Neural crest cell (in vitro differentiated cells): ENCODE measurements around the gene TMEM107. TPM values are rescaled to one million over a fixed set of nuclear protein-coding genes. Genes with fewer than 3 reads are reported as not detected.

Experiments used
- DNase-seq: peaks from one replicate; pipeline ENCODE4 v3.0.0; 2021; ENCODE audit warnings: low read depth, mixed read lengths, low spot score
- H3K27ac Mint-ChIP-seq: one replicate; pipeline ENCODE4 v1.8.0; 2021; ENCODE audit warnings: mild to moderate bottlenecking, mixed read lengths; ENCODE audit not compliant: unreplicated experiment
- H3K27me3 Mint-ChIP-seq: 2 replicates; pipeline ENCODE4 v1.8.0; 2021; ENCODE audit warnings: low read depth, mild to moderate bottlenecking, mixed read lengths
- H3K36me3 Mint-ChIP-seq: 2 replicates; pipeline ENCODE4 v1.8.0; 2021; ENCODE audit warnings: low read depth, mild to moderate bottlenecking, mixed read lengths
- H3K4me1 Mint-ChIP-seq: 2 replicates; pipeline ENCODE4 v1.8.0; 2021; ENCODE audit warnings: mixed read lengths
- H3K4me3 Mint-ChIP-seq: one replicate; pipeline ENCODE4 v1.8.0; 2021; ENCODE audit warnings: mild to moderate bottlenecking, mixed read lengths
- H3K9me3 Mint-ChIP-seq: 2 replicates; pipeline ENCODE4 v1.8.0; 2021; ENCODE audit warnings: mixed read lengths
- CTCF ChIP-seq: fragments of 200-600 bp; sonication (generic); conservative IDR thresholded peaks from 2 replicates; pipeline ENCODE4 v1.5.0; 2021; ENCODE audit warnings: antibody characterized with exemption, mild to moderate bottlenecking
- total RNA-seq: library from RNA; stranded (reverse); gene quantifications from 2 replicates; pipeline ENCODE4 v1.2.1, GENCODE V29; 2021

Gene TMEM107
- total RNA-seq, 1 donor from 2014 or later: 41.4 TPM

- DNase-seq: peak; percentile 94
- Mint-ChIP-seq H3K4me1 (peaks cover 13% of the 10 kb centered on the region), H3K4me3 (peak overlapping the region; percentile 96), H3K9me3 (no peaks in the 10 kb centered on the region), H3K36me3 (peaks cover 5% of the 10 kb centered on the region), H3K27me3 (peaks cover 2% of the 10 kb centered on the region), H3K27ac (peak overlapping the region; percentile 99)
- no peak for TF ChIP-seq CTCF
These were observed 22.1 kb downstream of the TMEM107 start for GRCh38 chr17:8153957-8154607.

- Mint-ChIP-seq H3K27me3 (no peaks in the 10 kb centered on the region), H3K4me3 (peak overlapping the region; percentile 96), H3K36me3 (peaks cover 2% of the 10 kb centered on the region), H3K27ac (peak overlapping the region; percentile 89), H3K4me1 (peaks cover 8% of the 10 kb centered on the region), H3K9me3 (no peaks in the 10 kb centered on the region)
- no peak for DNase-seq
- no peak for TF ChIP-seq CTCF
These were observed 22.6 kb downstream of the TMEM107 start for GRCh38 chr17:8153525-8153956.

- DNase-seq: no peak
- H3K4me3 Mint-ChIP-seq: peak overlapping the region; percentile 96
- TF ChIP-seq CTCF: no peak
- no peaks in the 10 kb centered on the region for H3K27me3 Mint-ChIP-seq
- no peaks in the 10 kb centered on the region for H3K36me3 Mint-ChIP-seq
- H3K4me1 Mint-ChIP-seq: peaks cover 6% of the 10 kb centered on the region
- no peaks in the 10 kb centered on the region for H3K9me3 Mint-ChIP-seq
- peak overlapping the region; percentile 89 for H3K27ac Mint-ChIP-seq
These were observed 23.1 kb downstream of the TMEM107 start for GRCh38 chr17:8153031-8153451.

GRCh38 chr17:8152112-8152775, 23.9 kb downstream of the TMEM107 start, which contains the start of gene PER1:
TSS of gene PER1 (minus strand) at chr17:8152404. CDS start at chr17:8150706, 1,698 bp downstream.
- H3K4me1 Mint-ChIP-seq: peaks cover 6% of the 10 kb centered on the region
- no peaks in the 10 kb centered on the region for H3K36me3 Mint-ChIP-seq

GRCh38 chr17:8151641-8152111, 24.5 kb downstream of the TMEM107 start:
- Mint-ChIP-seq H3K4me1 (peaks cover 6% of the 10 kb centered on the region), H3K27ac (peak overlapping the region; percentile 94), H3K4me3 (peak overlapping the region; percentile 96), H3K36me3 (no peaks in the 10 kb centered on the region), H3K9me3 (no peaks in the 10 kb centered on the region), H3K27me3 (no peaks in the 10 kb centered on the region)
- no peak for DNase-seq
- no peak for TF ChIP-seq CTCF

More at GRCh38 chr17:8152112-8152775, 23.9 kb downstream of the TMEM107 start, which contains the start of gene PER1:
- Mint-ChIP-seq H3K27ac (peak within 1 kb of the TSS; percentile 94), H3K4me3 (peak within 1 kb of the TSS; percentile 96), H3K9me3 (no peaks in the 10 kb centered on the region), H3K27me3 (no peaks in the 10 kb centered on the region)
- TF ChIP-seq CTCF: no peak
- DNase-seq: peak; percentile 85
